Measurements from ENCODE around the gene HOMER1.

HOMER1 gene

DNA sequence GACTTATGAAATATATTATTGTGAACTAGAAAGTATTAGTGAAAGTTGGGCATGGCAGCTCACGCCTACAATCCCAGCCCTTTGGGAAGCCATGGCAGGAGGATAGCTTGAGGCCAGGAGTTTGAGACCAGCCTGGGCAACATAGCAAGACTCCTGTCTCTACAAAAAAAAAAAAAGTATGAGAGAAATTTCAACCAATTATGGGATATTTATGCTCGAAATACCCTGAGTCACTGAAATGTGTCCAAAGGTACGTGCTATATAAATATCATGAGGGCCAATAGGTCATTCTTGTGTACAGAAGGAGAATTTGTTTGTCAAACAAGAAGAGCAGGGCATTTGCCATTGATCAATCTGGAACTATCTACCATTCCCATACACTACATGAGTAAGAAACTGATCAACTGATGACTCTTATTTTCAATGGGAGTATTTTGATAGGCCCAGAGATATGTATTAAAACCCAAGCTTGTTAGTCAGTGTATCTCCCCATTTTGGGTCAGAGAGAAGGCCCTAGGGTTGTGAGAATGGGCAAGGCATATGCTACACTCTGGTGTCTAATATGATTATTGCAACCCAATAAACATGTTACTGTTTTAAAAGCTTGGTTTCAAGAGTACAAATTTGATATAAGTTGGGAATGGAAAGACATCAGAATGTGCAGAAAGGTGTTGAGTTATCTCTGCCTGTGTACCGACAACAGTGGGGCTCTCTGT, 21.7 kb upstream of the HOMER1 start:
- TF ChIP-seq PKNOX1 (IDR thresholded peaks at IDR 0.05) (no peak), ARNT (IDR thresholded peaks at IDR 0.05) (no peak), NFRKB (IDR thresholded peaks at IDR 0.05) (no peak), FOXM1 (IDR thresholded peaks at IDR 0.05; ENCODE audit: borderline replicate concordance) (no peak)
- no peak for DNase-seq (ENCODE audit: extremely low spot score)
- CTCF ChIA-PET = interaction anchor here (0.6 to 1.5 kb wide), 5 partner anchors 19 to 1008 kb away, joined by 3 to 9 read pairs (median 4); no protein-coding TSS in a partner anchor
- POLR2A ChIA-PET = no interaction called here

DNA sequence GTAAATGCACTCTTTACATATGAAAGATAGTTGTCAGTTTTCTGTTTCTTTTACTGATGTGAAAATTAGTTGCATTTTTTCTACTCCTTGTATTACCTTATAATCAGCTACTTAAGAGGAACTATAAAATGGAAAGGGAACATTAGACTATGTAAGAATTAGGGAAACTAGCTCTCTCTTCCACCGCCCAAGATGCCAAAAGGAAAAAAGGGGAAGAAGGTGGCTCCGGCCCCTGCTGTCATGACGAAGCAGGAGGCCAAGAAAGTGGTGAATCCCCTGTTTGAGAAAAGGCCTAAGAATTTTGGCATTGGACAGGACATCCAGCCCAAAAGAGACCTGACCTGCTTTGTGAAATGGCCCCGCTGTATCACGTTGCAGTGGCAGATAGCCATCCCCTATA, 15.2 kb upstream of the HOMER1 start:
- TF ChIP-seq ELF4 (IDR thresholded peaks at IDR 0.05) = no peak
- TF ChIP-seq FOXM1 (IDR thresholded peaks at IDR 0.05; ENCODE audit: borderline replicate concordance) = no peak
- DNase-seq (ENCODE audit: extremely low spot score) = no peak
- POLR2A ChIA-PET = interaction anchor here (1.3 to 1.4 kb wide), 2 partner anchors 12 to 15 kb away, joined by 3 to 4 read pairs; partner anchors contain the start of gene HOMER1
- CTCF ChIA-PET = no interaction called here

DNA sequence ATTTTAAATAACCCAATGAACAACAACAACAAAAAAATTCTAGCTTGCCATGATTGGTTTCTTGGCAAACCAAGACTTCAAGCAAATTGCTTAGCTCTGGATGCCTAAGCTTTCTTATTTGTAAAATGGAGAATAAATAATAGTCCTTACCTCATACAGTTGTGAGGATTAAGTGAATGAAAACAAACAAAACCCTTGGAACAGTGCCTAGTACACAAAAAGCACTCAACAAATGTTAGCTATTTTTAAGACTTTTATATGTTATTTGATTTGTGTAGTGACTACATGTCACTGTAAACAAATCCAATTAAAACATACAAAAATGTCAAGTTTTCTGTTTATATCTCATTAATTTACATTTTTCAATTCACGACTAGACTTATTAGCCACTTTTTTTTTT, 13.5 kb upstream of the HOMER1 start:
- POLR2A ChIA-PET = no interaction called here
- DNase-seq (ENCODE audit: extremely low spot score) = no peak
- TF ChIP-seq SP1 (IDR thresholded peaks at IDR 0.05) = no peak
- no peak for TF ChIP-seq ELF4 (IDR thresholded peaks at IDR 0.05)
- TF ChIP-seq SUZ12 (IDR thresholded peaks at IDR 0.05) = no peak
- TF ChIP-seq TARDBP (IDR thresholded peaks at IDR 0.05) = no peak
- TF ChIP-seq ARNT (IDR thresholded peaks at IDR 0.05) = no peak
- no peak for TF ChIP-seq FOXK2 (IDR thresholded peaks at IDR 0.05)
- no peak for TF ChIP-seq FOXA1 (IDR thresholded peaks at IDR 0.05)
- no peak for TF ChIP-seq BHLHE40 (IDR thresholded peaks at IDR 0.05; ENCODE audit: borderline replicate concordance)
- CTCF ChIA-PET = no interaction called here

DNA sequence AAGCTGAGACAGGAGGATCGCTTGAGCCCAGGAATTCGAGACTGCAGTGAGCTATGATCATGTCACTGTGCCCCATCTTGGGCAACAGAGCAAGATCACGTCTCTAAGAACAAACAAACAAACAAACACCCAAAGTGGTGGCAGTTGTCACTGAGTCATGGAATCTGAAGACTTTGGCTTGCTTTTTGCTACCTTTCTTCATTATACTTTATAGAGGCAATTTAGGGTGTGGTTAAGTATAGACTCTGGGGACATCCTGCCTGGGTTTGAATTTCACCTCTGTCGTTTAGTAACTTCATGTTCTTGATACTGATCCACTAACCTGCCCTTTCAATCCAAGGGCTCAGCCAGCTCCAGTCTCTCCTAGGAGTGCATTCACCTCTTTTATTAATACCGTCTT, 13.0 kb upstream of the HOMER1 start:
- DNase-seq (ENCODE audit: extremely low spot score) = no peak
- POLR2A ChIA-PET = no interaction called here
- TF ChIP-seq NFRKB (IDR thresholded peaks at IDR 0.05) (no peak), SUZ12 (IDR thresholded peaks at IDR 0.05) (no peak), ARNT (IDR thresholded peaks at IDR 0.05) (no peak), FOXA1 (IDR thresholded peaks at IDR 0.05) (no peak), ZNF384 (IDR thresholded peaks at IDR 0.05) (no peak), FOXK2 (IDR thresholded peaks at IDR 0.05) (no peak), FOXM1 (IDR thresholded peaks at IDR 0.05; ENCODE audit: borderline replicate concordance) (no peak), L3MBTL2 (conservative IDR thresholded peaks at IDR 0.05) (no peak), HDGF (IDR thresholded peaks at IDR 0.05; ENCODE audit: borderline replicate concordance) (no peak), LEF1 (IDR thresholded peaks at IDR 0.05; ENCODE audit: borderline replicate concordance) (no peak), PKNOX1 (IDR thresholded peaks at IDR 0.05) (no peak), ELF4 (IDR thresholded peaks at IDR 0.05) (no peak), BHLHE40 (IDR thresholded peaks at IDR 0.05; ENCODE audit: borderline replicate concordance) (no peak), SP1 (IDR thresholded peaks at IDR 0.05) (no peak), TARDBP (IDR thresholded peaks at IDR 0.05) (no peak)
- CTCF ChIA-PET = no interaction called here

GRCh38 chr5:79526493-79526892, 12.6 kb upstream of the HOMER1 start:
- CTCF ChIA-PET = no interaction called here
- no peak for DNase-seq (ENCODE audit: extremely low spot score)
- POLR2A ChIA-PET = no interaction called here
- no peak for TF ChIP-seq NFRKB (IDR thresholded peaks at IDR 0.05)
- TF ChIP-seq SUZ12 (IDR thresholded peaks at IDR 0.05) = no peak
- no peak for TF ChIP-seq FOXM1 (IDR thresholded peaks at IDR 0.05; ENCODE audit: borderline replicate concordance)
- TF ChIP-seq CTBP1 (IDR thresholded peaks at IDR 0.05; ENCODE audit: borderline replicate concordance) = no peak
- no peak for TF ChIP-seq ELF4 (IDR thresholded peaks at IDR 0.05)
- TF ChIP-seq L3MBTL2 (conservative IDR thresholded peaks at IDR 0.05) = no peak
- no peak for TF ChIP-seq ZNF384 (IDR thresholded peaks at IDR 0.05)

- POLR2A ChIA-PET = no interaction called here
- DNase-seq (ENCODE audit: extremely low spot score) = no peak
- TF ChIP-seq SUZ12 (IDR thresholded peaks at IDR 0.05) (no peak), NFRKB (IDR thresholded peaks at IDR 0.05) (no peak), L3MBTL2 (conservative IDR thresholded peaks at IDR 0.05) (no peak), TARDBP (IDR thresholded peaks at IDR 0.05) (no peak), CTBP1 (IDR thresholded peaks at IDR 0.05; ENCODE audit: borderline replicate concordance) (no peak), HDGF (IDR thresholded peaks at IDR 0.05; ENCODE audit: borderline replicate concordance) (no peak), LEF1 (IDR thresholded peaks at IDR 0.05; ENCODE audit: borderline replicate concordance) (no peak), PKNOX1 (IDR thresholded peaks at IDR 0.05) (no peak)
- CTCF ChIA-PET = no interaction called here
Observed at GRCh38 chr5:79521156-79521555, 7.2 kb upstream of the HOMER1 start.

GRCh38 chr5:79518718-79519117, 4.8 kb upstream of the HOMER1 start:
- TF ChIP-seq FOXK2 (IDR thresholded peaks at IDR 0.05) = no peak
- no peak for TF ChIP-seq TARDBP (IDR thresholded peaks at IDR 0.05)
- TF ChIP-seq FOXA1 (IDR thresholded peaks at IDR 0.05) = no peak
- TF ChIP-seq ARNT (IDR thresholded peaks at IDR 0.05) = no peak
- no peak for TF ChIP-seq BHLHE40 (IDR thresholded peaks at IDR 0.05; ENCODE audit: borderline replicate concordance)
- TF ChIP-seq LEF1 (IDR thresholded peaks at IDR 0.05; ENCODE audit: borderline replicate concordance) = no peak
- no peak for TF ChIP-seq NFRKB (IDR thresholded peaks at IDR 0.05)
- POLR2A ChIA-PET = no interaction called here
- CTCF ChIA-PET = interaction anchor here (0.6 kb wide), 1 partner anchor 44 kb away, joined by 5 read pairs; no protein-coding TSS in a partner anchor

More at GRCh38 chr5:79518718-79519117, 4.8 kb upstream of the HOMER1 start:
- no peak for DNase-seq (ENCODE audit: extremely low spot score)
